H1 (cell line): ENCODE measurements around the gene LOC128125822.
A peak's percentile ranks its signal among the peaks of the same experiment; 100 is the strongest.

ENCODE experiments used
- CHD1 ChIP-seq: IDR thresholded peaks from 2 replicates; pipeline ENCODE4 v1.6.1; 2012; ENCODE audit warnings: low read depth, low read length, improper control_type of control experiment
- CHD7 ChIP-seq: fragments of 300-600 bp; sonication (generic); IDR thresholded peaks from 2 replicates; pipeline ENCODE4 v1.7.1; 2012; ENCODE audit warnings: low read length, moderate library complexity, mild to moderate bottlenecking, inconsistent platforms; ENCODE audit not compliant: insufficient replicate concordance
- EP300 ChIP-seq, 2 experiments: IDR thresholded peaks; 1 replicate in 1 of 2; 2 replicates in 1 of 2; pipeline ENCODE4 v1.6.1; 2011 to 2012; ENCODE audit warnings: low read depth in 2 of 2, low read length in 2 of 2, mild to moderate bottlenecking in 2 of 2, borderline replicate concordance in 1 of 2, inconsistent platforms in 1 of 2, moderate library complexity in 1 of 2
- EZH2 ChIP-seq: fragments of 200-600 bp; sonication (generic); IDR thresholded peaks from 2 replicates; pipeline ENCODE4 v1.7.1; 2012; ENCODE audit warnings: low read depth, mild to moderate bottlenecking, moderate library complexity, low read length, inconsistent platforms; ENCODE audit not compliant: severe bottlenecking
- FOSL1 ChIP-seq: IDR thresholded peaks from 2 replicates; pipeline ENCODE4 v1.6.1; 2011; ENCODE audit warnings: mild to moderate bottlenecking, low read depth, low read length, moderate library complexity; ENCODE audit not compliant: insufficient read depth
- GABPA ChIP-seq: IDR thresholded peaks from 2 replicates; pipeline ENCODE4 v1.6.1; 2011; ENCODE audit warnings: mild to moderate bottlenecking, low read length, moderate library complexity, borderline replicate concordance; ENCODE audit not compliant: insufficient read depth
- POLR2A ChIP-seq, 2 experiments: IDR thresholded peaks; 1 replicate in 1 of 2; 2 replicates in 1 of 2; pipeline ENCODE4 v1.6.1; 2011; ENCODE audit warnings: low read depth in 2 of 2, low read length in 2 of 2, mild to moderate bottlenecking in 2 of 2; ENCODE audit errors: control extremely low read depth in 1 of 2
- POLR2AphosphoS5 ChIP-seq: IDR thresholded peaks from 2 replicates; pipeline ENCODE4 v1.6.1; 2011; ENCODE audit warnings: low read depth, low read length
- TAF1 ChIP-seq: IDR thresholded peaks from 2 replicates; pipeline ENCODE4 v1.6.1; 2011; ENCODE audit warnings: mild to moderate bottlenecking, low read depth, low read length
- TCF12 ChIP-seq: IDR thresholded peaks from 2 replicates; pipeline ENCODE4 v1.6.1; 2011; ENCODE audit warnings: low read depth, mild to moderate bottlenecking, low read length
- YY1 ChIP-seq: IDR thresholded peaks from 2 replicates; pipeline ENCODE4 v1.6.1; 2011; ENCODE audit warnings: low read depth, mild to moderate bottlenecking, low read length

LOC128125822 gene

GRCh38 chr6:63573076-63573898, 1.0 kb downstream of the LOC128125822 start (continued):
- TF ChIP-seq CHD7 (no peak), TAF1 (peak; percentile 97), CHD1 (0 out of 2 replicates have a peak, but pooled peaks have one; percentile 56), GABPA (no peak), POLR2A (IDR thresholded peaks at IDR 0.05; ENCODE audit: control extremely low read depth in 1 of 2, low read depth in 2 of 2, low read length in 2 of 2) (peak; percentile 93 to 98), YY1 (peak; percentile 87), POLR2AphosphoS5 (peak; percentile 91), EZH2 (no peak), FOSL1 (0 out of 2 replicates have a peak, but pooled peaks have one; percentile 5), TCF12 (no peak), EP300 (IDR thresholded peaks at IDR 0.05; ENCODE audit: borderline replicate concordance in 1 of 2, low read depth in 2 of 2, low read length in 2 of 2) (no peak)
